ENCODE data around the gene CNIH3.

CNIH3 gene

DNA sequence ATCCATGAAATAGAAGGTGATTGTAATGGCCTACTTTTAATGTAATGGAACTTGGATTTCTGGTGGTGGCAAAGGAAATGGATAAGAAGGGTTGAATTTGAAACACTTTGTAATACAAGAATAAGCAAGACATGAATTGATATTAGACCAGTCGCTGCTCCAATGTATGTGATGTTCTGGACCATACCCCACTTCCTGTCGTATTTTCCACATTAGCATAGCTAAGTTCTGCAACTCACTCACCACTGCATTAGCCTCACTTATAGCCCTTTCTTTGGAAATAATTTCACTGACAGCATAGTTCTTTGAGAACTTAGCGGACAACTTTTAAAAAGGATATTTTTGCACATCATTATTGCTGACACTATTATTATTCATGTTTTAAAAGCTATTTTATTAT, 32.3 kb upstream of the CNIH3 start:
- TF ChIP-seq, protein P1, sequence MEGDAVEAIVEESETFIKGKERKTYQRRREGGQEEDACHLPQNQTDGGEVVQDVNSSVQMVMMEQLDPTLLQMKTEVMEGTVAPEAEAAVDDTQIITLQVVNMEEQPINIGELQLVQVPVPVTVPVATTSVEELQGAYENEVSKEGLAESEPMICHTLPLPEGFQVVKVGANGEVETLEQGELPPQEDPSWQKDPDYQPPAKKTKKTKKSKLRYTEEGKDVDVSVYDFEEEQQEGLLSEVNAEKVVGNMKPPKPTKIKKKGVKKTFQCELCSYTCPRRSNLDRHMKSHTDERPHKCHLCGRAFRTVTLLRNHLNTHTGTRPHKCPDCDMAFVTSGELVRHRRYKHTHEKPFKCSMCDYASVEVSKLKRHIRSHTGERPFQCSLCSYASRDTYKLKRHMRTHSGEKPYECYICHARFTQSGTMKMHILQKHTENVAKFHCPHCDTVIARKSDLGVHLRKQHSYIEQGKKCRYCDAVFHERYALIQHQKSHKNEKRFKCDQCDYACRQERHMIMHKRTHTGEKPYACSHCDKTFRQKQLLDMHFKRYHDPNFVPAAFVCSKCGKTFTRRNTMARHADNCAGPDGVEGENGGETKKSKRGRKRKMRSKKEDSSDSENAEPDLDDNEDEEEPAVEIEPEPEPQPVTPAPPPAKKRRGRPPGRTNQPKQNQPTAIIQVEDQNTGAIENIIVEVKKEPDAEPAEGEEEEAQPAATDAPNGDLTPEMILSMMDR (IDR thresholded peaks at IDR 0.05; ENCODE audit: low read depth, low read length), result no peak
- H3K4me3 ChIP-seq (ENCODE audit: low read depth, low read length), result no peak overlapping the region
- DNase-seq (ENCODE audit: low read depth), result no peak

DNA sequence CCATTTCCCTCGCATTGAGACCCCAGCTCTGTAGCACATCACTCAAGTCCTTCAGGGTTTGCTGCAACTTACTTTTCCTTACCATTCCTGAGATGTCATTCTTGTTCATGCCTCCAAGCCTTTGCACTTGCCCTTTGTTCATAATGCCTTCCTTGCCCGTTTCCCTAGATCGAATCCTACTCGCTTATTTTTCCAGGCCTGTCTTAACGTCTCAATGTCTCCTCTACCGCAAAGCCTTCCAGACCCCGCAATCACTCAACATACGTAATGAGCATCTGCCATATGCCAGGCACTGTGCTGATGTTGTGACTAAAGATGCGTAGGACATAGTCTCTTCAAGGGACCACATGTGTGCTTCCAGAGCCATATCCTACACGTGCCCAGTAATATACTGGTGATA, 31.1 kb upstream of the CNIH3 start:
- DNase-seq (ENCODE audit: low read depth), result no peak
- no peak overlapping the region for H3K4me3 ChIP-seq (ENCODE audit: low read depth, low read length)
- TF ChIP-seq MYC (IDR thresholded peaks at IDR 0.05; ENCODE audit: low read depth, low read length), result no peak
- TF ChIP-seq POLR2A (IDR thresholded peaks at IDR 0.05; ENCODE audit: extremely low read depth, insufficient read length), result no peak
- TF ChIP-seq, protein P1 (IDR thresholded peaks at IDR 0.05; ENCODE audit: low read depth, low read length), result no peak
- TF ChIP-seq, protein P2, sequence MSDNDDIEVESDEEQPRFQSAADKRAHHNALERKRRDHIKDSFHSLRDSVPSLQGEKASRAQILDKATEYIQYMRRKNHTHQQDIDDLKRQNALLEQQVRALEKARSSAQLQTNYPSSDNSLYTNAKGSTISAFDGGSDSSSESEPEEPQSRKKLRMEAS (IDR thresholded peaks at IDR 0.05; ENCODE audit: low read depth, low read length), result no peak

DNA sequence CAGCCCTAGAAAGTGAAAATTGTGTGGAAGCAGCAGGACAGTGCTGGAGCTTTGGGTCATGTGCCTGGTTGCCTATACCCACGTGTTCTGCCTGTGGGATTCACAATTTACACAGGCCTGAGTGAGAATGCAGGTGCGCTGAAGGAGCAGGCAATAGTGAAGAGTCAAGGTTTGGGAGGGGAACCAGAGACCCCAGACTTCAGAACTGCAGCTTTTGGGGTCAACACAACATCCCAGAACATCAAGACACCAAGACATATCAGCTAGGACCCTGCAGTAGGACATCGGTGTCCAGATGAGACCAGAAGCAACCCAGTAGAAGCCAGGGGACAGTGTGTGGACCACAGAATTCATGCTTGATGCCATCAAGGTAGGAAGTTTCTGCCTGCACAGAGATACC, 29.1 kb upstream of the CNIH3 start:
- DNase-seq (ENCODE audit: low read depth), result no peak
- TF ChIP-seq, protein P1 (IDR thresholded peaks at IDR 0.05; ENCODE audit: low read depth, low read length), result no peak
- TF ChIP-seq POLR2A (IDR thresholded peaks at IDR 0.05; ENCODE audit: extremely low read depth, insufficient read length) (no peak), MYC (IDR thresholded peaks at IDR 0.05; ENCODE audit: low read depth, low read length) (no peak)
- TF ChIP-seq, protein P2 (IDR thresholded peaks at IDR 0.05; ENCODE audit: low read depth, low read length), result no peak
- no peak overlapping the region for H3K4me3 ChIP-seq (ENCODE audit: low read depth, low read length)

DNA sequence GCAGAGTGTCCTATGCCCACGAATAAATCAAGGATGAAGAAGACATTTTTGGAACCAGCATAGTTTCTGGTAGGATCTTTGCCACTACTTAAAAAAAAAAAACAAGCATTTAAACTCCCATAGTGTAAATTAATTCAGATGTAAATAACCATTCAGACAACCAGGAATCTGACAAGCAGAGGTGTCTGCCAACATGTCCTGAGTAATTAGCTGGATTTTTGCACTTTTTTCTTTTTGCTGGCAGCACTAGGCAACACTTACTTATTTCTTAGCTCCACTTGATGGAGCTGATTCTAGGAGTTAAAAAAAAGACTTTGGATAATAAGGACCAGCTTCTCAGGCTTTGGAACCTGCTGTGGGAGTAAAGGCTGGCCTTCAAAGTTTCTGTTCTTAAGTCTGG, 27.6 kb upstream of the CNIH3 start:
- TF ChIP-seq POLR2A (IDR thresholded peaks at IDR 0.05; ENCODE audit: extremely low read depth, insufficient read length), result no peak
- TF ChIP-seq, protein P2 (IDR thresholded peaks at IDR 0.05; ENCODE audit: low read depth, low read length), result no peak
- TF ChIP-seq MYC (IDR thresholded peaks at IDR 0.05; ENCODE audit: low read depth, low read length), result no peak
- TF ChIP-seq, protein P1 (IDR thresholded peaks at IDR 0.05; ENCODE audit: low read depth, low read length), result no peak
- no peak overlapping the region for H3K4me3 ChIP-seq (ENCODE audit: low read depth, low read length)
- DNase-seq (ENCODE audit: low read depth), result no peak

DNA sequence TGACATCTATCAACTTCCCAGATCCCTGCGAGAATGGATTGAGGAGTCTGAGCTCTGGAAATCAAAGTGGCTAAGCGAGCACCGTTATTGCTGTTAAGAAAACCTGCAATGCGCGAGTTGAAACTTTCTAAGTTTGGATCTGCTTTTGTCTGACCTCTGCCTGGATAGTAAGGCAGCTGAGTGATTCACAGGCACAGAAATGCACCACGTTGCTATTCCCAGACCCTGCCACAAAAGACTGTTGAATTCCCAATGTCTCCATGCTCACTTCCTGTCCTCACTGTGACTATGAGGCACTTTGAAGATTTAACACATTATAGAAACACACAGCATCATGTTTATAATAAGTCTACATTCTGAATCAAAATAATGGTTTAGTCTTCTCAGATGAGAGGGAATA, 27.1 kb upstream of the CNIH3 start:
- H3K4me3 ChIP-seq (ENCODE audit: low read depth, low read length), result no peak overlapping the region
- DNase-seq (ENCODE audit: low read depth), result no peak
- TF ChIP-seq MYC (IDR thresholded peaks at IDR 0.05; ENCODE audit: low read depth, low read length), result no peak
- TF ChIP-seq POLR2A (IDR thresholded peaks at IDR 0.05; ENCODE audit: extremely low read depth, insufficient read length), result no peak
- TF ChIP-seq, protein P1 (IDR thresholded peaks at IDR 0.05; ENCODE audit: low read depth, low read length), result no peak
- TF ChIP-seq, protein P2 (IDR thresholded peaks at IDR 0.05; ENCODE audit: low read depth, low read length), result no peak

DNA sequence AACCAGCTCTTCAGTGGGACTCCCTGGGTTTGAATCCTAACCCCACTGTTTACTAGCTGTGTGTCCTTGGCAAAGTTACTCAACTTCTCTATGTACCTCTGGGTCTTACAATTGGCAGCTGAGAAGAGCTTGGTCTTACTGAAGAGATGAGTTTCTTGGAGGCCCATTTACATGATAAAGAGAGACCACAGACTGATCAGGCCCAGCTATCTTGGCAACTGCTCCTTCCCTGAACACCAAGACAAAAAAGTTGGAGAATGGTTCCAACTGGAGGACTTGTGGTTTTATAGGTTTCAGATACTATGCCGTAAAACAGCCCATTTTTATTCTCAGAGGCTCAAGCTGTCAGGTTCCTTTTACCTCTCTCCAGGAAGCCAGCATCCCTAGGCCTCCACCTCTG, 24.8 kb upstream of the CNIH3 start:
- TF ChIP-seq, protein P1 (IDR thresholded peaks at IDR 0.05; ENCODE audit: low read depth, low read length), result no peak
- TF ChIP-seq POLR2A (IDR thresholded peaks at IDR 0.05; ENCODE audit: extremely low read depth, insufficient read length) (no peak), MYC (IDR thresholded peaks at IDR 0.05; ENCODE audit: low read depth, low read length) (no peak)
- TF ChIP-seq, protein P2 (IDR thresholded peaks at IDR 0.05; ENCODE audit: low read depth, low read length), result no peak
- DNase-seq (ENCODE audit: low read depth), result no peak
- no peak overlapping the region for H3K4me3 ChIP-seq (ENCODE audit: low read depth, low read length)
